Measurements from ENCODE around the gene SDF2L1. TPM values are rescaled to one million over a fixed set of nuclear protein-coding genes. Genes with fewer than 3 reads are reported as not detected.
A peak's percentile ranks its signal among the peaks of the same experiment; 100 is the strongest.

The SDF2L1 gene
- total and polyA plus RNA-seq, 2 of the 13 experiments (the other 11 are each of a cell fraction or from before 2014, with no cell fraction given) = 18.0 to 57.4 TPM

- TF ChIP-seq HMGXB3 (CRISPR knock-in tag; IDR thresholded peaks at IDR 0.05; ENCODE audit: borderline replicate concordance) (no peak), IRF9 (CRISPR knock-in tag; IDR thresholded peaks at IDR 0.05; ENCODE audit: borderline replicate concordance) (peak; percentile 41; the same call in 1 of the 2 replicates), ZSCAN29 (CRISPR knock-in tag; conservative IDR thresholded peaks at IDR 0.05) (peak; percentile 34; the same call in 1 of the 2 replicates), ZNF775 (CRISPR knock-in tag; IDR thresholded peaks at IDR 0.05; ENCODE audit: borderline replicate concordance) (no peak), ZNF329 (CRISPR knock-in tag; IDR thresholded peaks at IDR 0.05; ENCODE audit: low read depth) (no peak), PLSCR1 (CRISPR knock-in tag; IDR thresholded peaks at IDR 0.05; ENCODE audit: borderline replicate concordance) (no peak), NR2F2 (IDR thresholded peaks at IDR 0.05; ENCODE audit: borderline replicate concordance, low read depth) (no peak), DR1 (CRISPR knock-in tag; IDR thresholded peaks at IDR 0.05) (no peak), ZNF576 (CRISPR knock-in tag; IDR thresholded peaks at IDR 0.05) (no peak), CHCHD3 (CRISPR knock-in tag; IDR thresholded peaks at IDR 0.05) (no peak), ONECUT2 (CRISPR knock-in tag; IDR thresholded peaks at IDR 0.05) (no peak), ZNF547 (CRISPR knock-in tag; IDR thresholded peaks at IDR 0.05) (no peak), ATF5 (CRISPR knock-in tag; IDR thresholded peaks at IDR 0.05; ENCODE audit: low read depth) (no peak), GATA4 (IDR thresholded peaks at IDR 0.05; ENCODE audit: borderline replicate concordance, low read depth) (no peak), THAP8 (CRISPR knock-in tag; IDR thresholded peaks at IDR 0.05; ENCODE audit: borderline replicate concordance) (no peak), SYNCRIP (IDR thresholded peaks at IDR 0.05; ENCODE audit: insufficient read depth, low read depth, low read length) (no peak), HIC2 (CRISPR knock-in tag; IDR thresholded peaks at IDR 0.05; ENCODE audit: low read depth) (peak; percentile 84; the same call in 1 of the 2 replicates), ZNF713 (CRISPR knock-in tag; IDR thresholded peaks at IDR 0.05) (no peak)
Measured at GRCh38 chr22:21677606-21678443, 35.7 kb downstream of the SDF2L1 start (continued).
